NK-92 (cell line): ENCODE results near the gene FIGLA.

Experiments used
- DNase-seq: peaks from one replicate; lab custom pipeline; 2025; ENCODE audit not compliant: unreplicated experiment; lab: John Stamatoyannopoulos, UW

Gene FIGLA, protein sequence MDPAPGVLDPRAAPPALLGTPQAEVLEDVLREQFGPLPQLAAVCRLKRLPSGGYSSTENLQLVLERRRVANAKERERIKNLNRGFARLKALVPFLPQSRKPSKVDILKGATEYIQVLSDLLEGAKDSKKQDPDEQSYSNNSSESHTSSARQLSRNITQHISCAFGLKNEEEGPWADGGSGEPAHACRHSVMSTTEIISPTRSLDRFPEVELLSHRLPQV

DNA sequence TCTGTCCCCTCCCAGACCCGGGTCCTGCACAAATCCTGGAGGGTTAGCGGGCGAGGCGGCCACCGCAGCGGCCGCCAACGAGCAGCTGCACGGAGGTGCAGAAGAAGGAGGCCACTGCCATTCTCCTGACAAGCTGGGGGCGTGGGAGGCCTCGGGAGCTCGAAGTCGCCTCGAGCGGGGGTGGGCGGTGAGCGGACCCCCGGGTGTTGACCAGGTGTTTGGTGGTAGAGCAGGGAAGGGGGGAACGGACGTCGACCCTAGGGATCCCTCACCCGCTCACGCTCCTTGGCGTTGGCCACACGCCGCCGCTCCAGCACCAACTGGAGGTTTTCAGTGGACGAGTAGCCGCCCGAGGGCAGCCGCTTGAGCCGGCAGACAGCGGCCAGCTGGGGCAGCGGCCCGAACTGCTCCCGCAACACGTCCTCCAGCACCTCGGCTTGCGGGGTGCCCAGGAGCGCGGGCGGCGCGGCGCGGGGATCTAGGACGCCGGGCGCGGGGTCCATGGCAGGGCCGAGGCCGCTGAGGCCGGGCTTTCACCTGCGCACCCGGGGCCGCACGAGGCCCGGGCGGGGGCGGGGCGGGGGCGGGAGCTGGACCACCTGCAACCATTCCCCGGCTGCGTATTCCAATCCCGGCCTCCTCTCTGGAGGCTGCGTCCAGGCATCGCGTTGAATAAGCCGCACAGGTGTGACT lies at the start of gene FIGLA:
Gene FIGLA (minus strand): TSS at position 508 of the 693 bp plus-strand sequence. CDS start 5 bp downstream, at position 503.
- no peak for DNase-seq

DNA sequence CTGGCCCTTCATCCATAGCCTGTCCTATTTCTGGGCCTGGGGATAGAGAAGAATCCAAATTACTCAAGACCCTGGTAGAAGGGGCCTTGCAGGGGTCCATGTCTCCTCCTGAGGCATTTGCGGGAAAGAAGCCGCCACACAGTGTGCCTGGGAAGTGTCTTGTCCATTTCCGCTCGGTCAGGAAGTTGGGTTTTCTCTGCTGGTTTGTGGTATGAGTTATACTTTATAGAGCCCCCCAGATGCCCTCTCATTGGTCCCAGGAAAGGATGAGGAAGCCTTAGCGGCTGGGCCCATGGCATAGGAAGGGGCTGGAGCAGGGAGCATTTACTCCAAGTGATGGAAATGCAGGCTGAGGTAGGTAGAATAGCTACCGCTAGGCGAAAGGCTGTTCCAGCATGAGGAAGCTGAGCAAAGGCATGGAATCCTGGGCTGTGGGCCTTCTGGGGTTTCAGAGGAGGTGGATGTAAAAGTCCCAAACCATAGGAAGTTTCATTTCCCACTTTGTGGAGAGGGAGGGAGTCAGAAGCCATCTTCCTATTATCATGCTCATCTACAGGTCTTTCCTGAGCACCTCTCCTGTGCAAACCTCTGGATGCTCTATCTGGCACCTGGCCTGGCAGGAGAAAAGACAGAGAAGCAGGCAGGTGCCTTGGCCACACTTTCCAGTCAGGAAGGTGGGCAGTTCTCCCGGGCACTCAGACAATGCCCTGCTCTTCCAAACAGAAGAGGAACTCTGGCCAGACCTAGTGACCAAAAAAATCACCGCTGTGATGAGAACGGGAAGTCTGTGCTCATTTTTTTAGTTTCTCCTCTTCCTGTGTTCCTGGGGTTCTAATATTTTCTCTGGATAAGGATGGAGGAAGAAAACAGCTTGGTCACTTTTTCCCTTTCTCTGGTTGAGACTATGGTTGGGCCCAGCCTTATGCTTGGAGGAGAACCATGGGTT lies 47.8 kb upstream of the FIGLA start:
- no peak for DNase-seq

DNA sequence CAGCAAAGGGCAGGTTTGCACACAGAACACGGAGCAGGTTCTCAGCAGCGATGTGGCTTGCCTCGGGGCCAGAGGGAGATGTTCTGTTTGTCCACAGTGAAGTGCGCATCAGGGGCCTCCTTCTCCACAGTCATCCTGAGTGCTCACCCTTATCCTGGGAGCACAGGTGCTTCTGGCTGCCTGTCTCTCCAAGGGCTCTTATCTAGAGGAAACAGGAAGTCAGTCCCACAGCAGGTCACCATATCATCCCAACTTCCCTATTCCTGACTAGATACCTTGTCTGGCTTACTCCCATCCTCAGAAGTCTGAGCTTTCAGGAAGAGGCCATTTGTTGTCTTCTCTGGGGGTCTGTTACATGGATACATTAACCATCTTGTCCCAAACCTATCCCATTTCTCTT lies 45.2 kb upstream of the FIGLA start, which contains the start of gene CD207:
Gene CD207 (minus strand): TSS at position 174 of the 400 bp plus-strand sequence. CDS start 40 bp downstream, at position 134.
- no peak for DNase-seq

DNA sequence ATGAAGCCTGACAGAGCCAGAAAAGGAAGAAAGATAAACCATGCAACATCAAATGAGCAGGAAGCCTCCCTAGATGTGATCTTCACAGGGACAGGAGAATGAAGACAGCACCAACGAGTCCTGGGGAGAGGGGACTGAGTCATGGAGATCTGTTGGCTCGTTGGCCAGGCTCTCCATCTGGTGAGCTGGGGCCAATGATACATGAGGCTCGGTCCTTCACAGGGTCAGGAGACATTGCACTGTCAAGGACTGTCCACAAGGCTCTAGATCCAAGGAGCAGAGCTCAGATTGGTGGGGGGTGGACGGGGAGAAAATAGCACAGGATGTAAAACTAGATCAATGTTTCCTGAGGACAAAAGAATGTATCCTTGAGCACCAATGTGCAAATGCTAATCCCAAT lies 44.4 kb upstream of the FIGLA start:
- DNase-seq: no peak

DNA sequence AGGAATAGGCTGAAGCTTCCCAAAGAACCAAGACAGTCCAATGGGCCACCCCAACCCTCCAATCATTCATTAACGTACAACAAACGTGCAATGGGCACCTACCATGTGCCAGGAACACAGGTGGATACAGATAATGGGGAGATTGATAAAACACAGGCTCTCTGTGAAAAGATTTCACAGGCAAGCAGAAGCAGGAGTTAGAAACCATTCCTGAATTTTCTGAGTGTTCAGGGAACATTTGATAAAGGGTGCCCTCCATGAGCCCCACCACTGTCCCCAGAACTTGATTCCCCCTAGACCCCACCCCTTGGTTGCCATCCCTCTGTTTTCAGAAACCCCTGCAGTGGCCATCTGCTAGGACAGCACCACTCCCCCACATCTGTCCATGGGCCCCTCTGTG lies 43.7 kb upstream of the FIGLA start:
- no peak for DNase-seq

DNA sequence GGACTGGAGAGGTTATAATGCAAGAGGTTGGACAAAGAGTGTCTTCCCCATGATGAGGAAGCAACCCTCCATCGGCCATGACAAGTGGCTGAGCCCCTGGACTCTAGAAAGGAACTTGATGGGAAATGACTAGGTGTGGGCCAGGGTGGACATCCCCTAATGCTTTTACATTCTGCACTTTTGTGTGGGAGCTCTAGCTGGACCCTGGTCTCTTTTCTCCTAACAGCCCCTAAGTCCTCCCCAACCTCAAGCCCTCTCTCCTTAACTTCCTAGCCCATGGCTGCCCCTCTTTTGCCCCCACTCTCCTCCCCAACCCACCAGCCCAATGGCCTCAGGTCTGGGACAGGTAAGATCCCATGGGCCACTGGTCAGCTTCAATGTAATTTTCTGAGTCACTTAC lies 42.8 kb upstream of the FIGLA start:
- DNase-seq: no peak

DNA sequence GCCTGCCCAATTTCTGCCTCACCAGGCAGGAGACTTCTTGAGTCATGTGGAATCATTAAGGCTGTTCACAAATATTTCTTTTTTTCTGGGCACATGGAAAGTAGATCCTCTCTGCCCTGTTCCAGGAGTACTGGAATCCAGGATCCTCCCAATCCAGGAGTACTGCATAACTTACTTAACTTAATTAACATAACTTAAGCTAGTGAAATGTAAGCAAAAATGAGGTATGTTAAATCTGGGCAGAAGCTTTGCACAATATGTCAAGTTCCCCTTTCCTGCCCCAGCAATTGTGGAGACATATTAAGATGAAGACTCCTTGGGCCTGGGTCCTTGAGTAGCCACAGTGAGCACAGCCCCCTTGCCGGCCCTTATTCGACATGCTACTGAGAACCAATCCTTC lies 41.9 kb upstream of the FIGLA start:
- DNase-seq: no peak

DNA sequence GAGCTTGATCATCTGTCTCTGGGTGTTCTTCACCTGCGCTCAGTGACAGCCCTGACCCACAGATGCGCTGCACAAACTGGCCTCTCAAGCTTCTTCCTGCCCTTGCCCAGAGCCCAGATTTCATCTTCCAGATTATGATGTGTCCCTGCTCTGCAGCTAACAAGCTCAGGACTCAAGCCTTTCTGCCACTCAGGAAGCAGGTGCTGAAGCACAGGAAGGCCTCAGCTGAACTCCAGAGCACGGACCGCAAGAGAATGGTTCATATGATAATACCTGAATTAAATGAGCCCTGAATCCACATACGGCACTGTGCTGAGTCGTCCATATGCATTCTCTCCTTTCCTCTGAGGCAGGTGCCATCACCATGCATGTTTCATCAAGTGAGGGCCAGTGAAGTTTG lies 41.4 kb upstream of the FIGLA start:
- no peak for DNase-seq

DNA sequence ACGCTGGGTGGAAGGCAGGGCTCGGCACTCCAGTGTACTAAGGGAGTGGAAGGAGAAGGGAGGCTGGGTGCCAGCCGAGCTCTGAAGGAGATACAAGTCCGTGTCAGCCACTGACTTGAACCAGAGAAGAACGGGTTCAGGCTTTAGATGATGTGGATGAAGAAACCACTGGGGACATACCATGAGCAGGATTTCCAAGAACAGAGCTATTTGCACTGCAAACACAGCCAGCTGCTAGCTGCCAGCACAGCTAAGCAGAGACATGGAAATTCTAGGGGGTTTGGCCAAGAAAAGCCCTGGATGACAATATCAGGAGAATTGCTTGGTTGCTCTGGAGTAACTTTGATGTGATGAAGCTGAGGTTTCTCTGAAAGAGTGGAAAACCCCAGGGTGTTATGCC lies 39.9 kb upstream of the FIGLA start:
- DNase-seq: no peak

DNA sequence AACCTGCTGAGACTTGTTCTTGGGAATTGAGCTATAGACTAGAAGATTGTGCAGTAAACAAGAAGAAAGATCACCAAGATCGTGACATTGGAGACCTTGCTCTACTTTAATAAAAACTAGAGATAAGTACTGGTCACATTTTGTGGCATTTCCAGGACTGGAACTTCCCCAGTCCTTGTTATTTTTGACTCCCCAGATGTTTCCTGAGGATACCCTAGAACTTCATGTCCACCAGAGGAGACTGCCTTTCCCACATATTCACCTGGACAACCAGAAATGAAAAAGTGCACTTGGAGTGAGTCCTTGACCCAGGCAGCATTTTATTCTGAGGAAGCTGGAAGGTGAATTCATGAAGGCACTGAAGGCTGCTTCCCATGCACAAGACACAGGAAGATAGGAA lies 39.5 kb upstream of the FIGLA start:
- no peak for DNase-seq

DNA sequence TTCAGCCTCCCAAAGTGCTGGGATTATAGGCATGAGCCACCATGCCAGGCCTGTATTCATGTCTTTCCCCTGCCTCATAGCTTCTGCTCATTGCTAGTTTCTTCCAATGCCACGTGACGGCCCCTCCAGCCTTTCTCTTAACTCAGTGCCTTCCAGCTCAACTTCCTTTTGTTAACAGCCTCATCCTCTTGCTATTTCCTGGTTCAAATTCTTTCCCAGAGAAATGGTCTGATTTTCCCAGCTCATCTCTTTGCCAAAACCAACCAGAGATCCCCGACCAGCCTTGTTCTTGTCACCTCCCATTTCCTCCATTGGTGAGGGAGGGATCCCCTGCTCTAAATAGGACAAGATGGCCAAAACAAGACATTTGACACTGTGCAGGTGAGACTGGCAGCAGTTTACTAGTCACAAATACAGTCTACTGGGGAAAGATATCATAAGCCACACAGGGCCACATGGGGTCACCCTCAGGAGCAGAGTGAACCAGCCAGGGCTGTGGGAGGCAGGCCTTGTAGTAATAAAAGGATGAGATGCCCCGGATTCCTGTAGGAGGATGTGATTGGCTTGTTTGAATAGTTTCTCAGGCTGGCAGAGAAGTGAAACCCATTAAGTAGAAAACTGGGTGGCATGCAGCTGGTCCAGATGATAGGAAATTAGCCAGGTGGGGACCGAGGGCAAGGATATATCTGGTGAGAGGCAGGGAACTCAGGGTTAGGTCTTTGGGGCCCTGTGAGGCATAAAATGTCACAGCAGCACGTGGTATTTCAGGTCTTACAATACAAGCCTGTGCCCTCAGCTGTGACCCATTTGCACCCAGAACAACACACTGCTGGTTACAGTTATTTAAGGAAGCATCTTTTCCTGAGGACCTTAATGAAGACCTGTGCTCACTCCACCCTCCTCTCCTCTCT lies 38.7 kb upstream of the FIGLA start:
- no peak for DNase-seq

DNA sequence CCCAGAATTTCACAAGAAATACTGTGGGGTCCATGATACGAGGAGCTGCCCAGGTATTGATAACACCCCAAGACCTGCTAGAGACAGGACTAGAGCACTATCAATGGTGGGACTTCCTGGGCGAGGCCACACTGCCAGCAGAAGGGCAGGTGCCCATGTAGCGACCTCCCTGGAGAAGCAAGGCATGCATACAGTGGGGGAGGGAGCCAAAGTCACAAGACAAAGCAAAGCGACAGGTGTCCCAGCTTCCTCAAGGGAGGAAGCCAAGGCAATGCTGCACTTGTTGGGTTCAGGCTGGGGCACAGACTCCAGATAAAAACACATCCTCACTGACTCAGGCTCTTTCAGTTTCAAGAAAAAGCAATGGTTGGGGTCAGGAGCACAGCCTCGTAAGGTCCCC lies 37.7 kb upstream of the FIGLA start:
- DNase-seq: no peak

DNA sequence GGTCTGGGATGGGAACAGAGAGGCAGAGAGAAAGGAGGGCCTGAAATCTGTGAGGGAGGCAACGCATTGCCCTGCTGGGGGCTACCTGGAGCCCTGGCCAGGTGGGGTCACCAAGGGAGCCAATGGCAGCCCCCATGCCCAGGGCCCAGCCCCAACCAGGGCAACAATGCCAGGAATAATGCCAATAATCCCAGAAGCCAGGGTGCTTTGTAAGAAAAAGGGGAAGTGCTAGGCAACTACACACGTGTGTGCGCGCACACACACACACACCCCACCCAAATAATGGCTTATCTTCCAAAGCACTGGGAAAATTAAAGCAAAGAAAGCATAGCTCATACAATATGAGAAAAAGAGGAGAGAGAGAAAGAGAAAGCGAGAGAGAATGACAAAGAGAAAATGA lies 36.9 kb upstream of the FIGLA start:
- no peak for DNase-seq

DNA sequence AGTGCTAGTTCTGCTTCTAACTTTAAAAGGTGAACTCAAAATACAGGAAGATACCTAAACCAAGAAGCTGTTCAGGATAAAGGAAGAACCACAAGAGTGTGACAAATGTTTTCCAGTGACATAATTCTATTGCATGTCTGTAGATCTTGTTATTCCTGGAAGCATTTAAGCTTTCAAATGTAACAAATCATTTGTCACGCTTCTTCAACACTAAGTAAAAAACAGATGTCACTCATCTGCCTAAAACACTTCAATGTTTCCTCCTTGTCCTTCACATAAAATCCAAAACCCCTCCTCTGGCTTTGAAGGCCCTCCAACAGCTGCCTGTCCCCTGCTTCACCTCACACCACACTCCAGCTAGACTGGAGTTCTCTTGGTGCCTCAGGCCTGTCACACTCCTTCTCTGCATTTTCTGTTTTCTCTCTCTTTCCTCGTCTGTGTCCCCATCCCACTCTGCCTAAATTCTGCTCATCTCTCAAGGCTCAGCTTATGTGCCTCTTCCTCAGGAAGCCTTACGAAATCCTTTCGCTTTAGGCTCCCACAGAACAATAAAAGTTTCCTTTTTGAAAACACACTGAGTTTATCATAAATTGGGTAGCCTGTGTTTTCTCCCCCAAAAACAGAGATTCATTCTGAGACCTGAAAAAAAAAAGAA lies 36.4 kb upstream of the FIGLA start:
- DNase-seq: no peak

DNA sequence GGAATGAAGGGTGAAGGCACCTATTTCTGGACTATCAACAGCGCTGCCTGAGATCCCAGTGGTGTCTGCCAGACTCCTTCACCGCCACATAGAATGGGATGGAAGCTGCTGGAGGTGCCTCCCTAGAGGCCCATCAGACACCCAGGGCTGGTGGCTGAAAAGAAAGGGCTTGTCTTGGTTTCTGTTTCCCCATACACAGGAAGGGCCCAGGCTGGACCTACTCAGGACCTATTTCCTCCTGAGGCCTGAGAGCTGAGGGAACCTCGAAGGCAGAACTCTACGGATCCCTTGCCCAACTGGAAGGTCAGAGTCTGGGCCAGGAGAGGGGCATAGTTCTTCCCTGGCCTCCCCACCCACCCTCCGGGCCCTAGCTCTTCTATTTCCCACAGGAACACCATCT lies 32.8 kb upstream of the FIGLA start:
- DNase-seq: no peak

DNA sequence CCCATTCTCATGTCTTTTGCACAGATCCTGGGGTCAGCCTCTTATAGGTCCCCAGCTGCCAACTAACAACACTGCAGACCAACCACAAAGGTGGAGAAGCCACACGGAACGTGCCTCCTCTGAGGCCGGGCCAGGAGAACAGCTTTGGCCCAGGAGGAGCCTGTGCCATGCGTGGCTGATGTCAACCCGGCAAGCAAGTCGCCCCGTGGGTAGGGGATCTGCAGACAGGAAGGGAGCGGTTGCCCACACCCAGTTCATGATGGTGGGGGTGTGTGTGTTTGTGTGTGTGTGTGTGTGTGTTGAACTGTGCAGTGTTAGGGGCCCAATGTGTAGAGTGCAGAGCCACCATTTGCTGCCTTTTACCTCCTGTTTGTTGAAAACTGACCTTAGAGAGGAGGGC lies 32.4 kb upstream of the FIGLA start:
- no peak for DNase-seq

DNA sequence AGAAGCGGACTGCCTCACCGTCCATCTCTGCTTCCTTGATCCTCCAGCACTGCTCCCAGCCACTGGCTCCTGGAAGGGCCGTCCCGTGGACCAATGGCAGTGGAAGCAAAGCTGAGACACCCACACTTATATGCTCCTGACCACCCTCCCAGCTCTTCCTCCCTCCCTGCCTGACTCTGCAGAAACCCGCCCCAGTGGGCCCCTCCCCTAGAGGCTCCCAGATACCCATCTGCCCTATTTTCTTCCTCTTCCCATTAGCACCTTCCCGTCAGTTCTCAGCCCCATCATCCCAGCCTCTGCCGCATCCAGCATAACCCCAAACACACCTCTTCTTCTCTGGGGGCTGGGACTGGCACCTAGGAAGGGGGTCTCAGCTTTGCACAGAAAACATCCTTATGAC lies 30.1 kb upstream of the FIGLA start, which contains the start of gene CLEC4F:
Gene CLEC4F (minus strand): TSS at position 101 of the 400 bp plus-strand sequence. CDS start 76 bp downstream, at position 25.
- DNase-seq: no peak

DNA sequence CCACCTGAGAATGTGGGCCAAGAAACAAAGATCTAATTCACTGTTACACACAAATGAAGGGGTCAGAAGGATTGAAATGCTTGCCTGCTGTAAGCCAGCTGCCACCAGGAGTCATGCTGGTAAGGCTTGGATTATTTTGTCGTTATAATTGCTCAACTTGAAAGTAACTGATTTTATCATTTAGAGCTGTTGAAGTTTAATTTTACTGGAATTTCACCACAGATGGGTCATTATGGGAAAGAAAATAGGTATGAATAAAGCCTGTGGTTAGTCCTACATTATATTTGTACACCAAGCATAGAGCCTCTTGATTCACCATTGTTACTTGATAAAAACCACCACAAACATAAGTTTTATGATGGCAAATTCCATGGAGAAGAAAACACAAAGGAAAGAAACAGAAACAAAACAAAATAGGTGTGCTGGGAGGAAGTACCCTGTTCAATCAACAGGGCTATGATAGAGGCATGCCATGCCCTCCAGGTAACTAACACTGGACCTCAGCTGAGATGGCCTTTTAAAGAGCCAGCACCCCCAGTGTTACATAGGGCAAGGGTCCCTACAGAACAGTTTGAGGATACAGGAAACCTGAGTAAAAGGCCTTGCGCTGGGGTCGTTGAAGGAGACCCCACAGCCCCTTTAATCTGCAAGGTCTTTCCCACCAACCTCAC lies 27.0 kb upstream of the FIGLA start:
- no peak for DNase-seq

DNA sequence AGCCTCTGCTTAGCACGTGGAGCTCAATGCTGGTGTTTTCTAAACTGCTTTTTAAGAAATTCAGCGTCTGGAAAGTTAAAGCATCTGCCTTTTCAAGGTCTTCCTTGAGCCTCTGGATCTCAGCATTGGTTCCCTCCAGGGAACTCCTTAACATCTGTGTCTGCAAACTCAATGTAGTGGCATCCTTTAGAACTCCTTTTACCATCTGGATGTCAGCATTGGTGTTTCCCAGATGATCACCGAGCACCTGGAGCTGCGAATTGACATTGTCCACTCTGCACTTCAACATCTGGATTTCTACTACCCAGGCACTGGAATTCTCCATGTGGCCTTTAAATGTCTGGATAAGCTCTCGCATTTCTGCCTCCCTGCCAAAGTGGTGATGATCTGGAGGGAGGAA lies 26.3 kb upstream of the FIGLA start:
- DNase-seq: no peak
